ENCODE measurements around the gene OTUD7B.
"Not testable (repeated sequence)": the region's sequence is repeated elsewhere in the genome, so short reads cannot be mapped to it uniquely, and the experiment has no call there.

Gene OTUD7B

DNA sequence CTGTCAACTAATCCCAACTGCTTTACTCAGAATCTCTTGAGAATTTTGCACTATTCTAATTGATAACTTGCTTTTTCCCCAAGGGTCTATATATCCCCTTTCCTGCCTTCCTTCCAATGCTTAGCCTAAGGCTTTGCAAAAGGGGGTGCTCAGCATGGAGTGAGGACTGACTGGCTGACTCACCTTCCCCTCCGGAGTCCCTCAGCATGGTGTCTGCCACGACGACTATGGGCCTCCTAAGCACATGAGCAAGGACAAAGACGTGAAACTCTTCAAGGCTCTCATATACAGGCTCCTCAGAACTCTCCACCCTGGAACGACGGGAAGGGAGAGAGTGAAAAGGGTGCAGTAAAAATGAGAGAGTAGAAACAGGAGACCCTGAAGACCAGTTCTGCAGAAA, 60.6 kb downstream of the OTUD7B start:
- no peak for DNase-seq (ENCODE audit: insufficient read length, low spot score)
- FAIRE-seq = no peak
- no peak for TF ChIP-seq POLR2A (IDR thresholded peaks at IDR 0.05; ENCODE audit: low read depth, low read length)

DNA sequence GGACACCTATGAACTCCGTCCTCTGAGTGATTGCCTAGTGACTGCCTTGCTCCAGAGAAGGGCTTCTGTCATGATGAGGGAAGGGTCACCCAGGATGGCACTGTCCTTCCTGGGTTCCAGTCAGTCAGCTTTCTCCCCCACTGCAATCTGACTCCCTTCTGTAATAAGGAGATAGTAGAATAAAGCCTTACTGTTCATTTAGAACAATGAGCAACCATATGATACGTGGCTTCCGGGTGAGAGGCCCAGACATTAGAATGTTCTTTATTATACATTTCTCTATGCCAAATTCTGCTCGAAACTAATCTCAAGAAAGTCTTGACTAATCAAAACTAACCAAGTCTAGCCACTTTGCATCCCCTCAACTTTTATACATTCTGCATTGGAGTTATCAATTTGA, 65.3 kb downstream of the OTUD7B start:
- DNase-seq (ENCODE audit: insufficient read length, low spot score) (no peak), FAIRE-seq (no peak)
- TF ChIP-seq POLR2A (IDR thresholded peaks at IDR 0.05; ENCODE audit: low read depth, low read length) = no peak

DNA sequence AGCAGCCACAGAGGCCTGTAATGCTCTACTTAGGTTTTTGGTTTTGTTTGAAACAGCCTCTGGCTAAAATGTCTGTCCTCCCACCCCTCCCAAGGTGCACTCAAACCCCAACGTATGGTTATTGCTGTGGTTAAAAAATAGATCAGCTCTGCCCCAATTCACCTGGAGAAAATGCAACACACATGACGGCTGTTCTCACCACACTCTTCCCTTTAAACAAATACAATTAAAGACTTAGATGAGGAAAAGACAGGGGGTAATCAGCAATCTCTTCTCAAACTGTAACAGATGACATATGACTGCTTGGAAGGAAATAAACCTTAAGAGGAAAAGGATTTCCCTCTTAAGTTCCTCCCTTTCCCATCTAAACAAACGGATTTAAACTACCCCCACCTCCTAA, 67.6 kb downstream of the OTUD7B start:
- TF ChIP-seq POLR2A (IDR thresholded peaks at IDR 0.05; ENCODE audit: low read depth, low read length) = no peak

DNA sequence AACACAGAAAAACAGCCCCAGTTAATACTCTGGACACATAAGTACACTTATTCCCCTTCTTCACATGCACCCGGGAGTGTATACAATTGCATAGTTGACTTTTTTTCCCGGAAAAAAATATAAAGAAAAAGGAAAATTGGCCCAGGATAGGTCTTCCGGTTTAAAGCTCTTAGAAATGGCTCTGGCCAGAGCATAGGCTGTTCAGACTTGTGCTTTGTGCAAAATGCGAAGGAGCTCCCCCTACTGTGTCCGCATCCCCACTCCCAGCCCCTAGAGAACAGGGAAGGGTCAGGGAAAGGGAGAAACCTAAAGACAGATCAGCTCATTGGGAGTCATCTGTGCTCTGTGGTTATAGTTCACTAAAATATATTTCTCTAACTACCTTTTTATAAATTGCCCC, 68.3 kb downstream of the OTUD7B start:
- FAIRE-seq (no peak), DNase-seq (ENCODE audit: insufficient read length, low spot score) (no peak)

More for the DNA sequence above, 67.6 kb downstream of the OTUD7B start:
- DNase-seq (ENCODE audit: insufficient read length, low spot score) (no peak), FAIRE-seq (no peak)

DNA sequence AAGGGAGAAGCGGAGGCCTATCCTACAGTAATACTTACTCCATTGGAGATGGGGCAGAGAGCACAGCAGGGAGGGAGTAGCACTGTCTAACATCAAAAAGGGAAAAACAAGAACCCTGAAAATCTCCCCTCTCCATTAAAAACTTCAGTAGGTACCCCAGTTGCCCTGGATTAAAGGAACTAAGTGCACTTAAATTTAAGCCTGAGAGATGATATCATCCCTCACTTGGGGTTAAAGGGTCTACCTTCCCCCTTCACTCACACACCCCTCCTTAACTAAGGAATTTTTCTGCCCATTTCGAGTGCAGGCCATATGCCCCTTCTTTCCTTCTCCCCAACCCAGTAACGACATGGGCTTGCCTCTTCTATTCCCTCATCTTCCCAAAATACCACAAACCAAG, 70.1 kb downstream of the OTUD7B start:
- no peak for FAIRE-seq

More for the DNA sequence above, 68.3 kb downstream of the OTUD7B start:
- no peak for TF ChIP-seq POLR2A (IDR thresholded peaks at IDR 0.05; ENCODE audit: low read depth, low read length)

DNA sequence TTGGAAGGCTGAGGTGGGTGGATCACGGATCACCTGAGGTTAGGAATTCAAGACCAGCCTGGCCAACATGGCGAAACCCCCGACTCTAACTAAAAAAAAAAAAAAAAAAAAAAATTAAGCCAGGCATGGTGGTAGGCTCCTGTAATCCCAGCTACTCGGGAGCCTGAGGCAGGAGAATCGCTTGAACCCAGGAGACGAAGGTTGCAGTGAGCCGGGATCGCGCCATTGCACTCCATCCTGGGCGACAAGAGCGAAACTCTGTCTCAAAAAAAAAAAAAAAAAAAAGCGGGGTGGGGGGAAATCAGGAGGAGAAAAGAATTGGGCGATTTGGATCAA, 71.9 kb downstream of the OTUD7B start:
- FAIRE-seq; DNase-seq (ENCODE audit: insufficient read length, low spot score): not testable (repeated sequence)

More for the DNA sequence above, 70.1 kb downstream of the OTUD7B start:
- no peak for DNase-seq (ENCODE audit: insufficient read length, low spot score)
- no peak for TF ChIP-seq POLR2A (IDR thresholded peaks at IDR 0.05; ENCODE audit: low read depth, low read length)

DNA sequence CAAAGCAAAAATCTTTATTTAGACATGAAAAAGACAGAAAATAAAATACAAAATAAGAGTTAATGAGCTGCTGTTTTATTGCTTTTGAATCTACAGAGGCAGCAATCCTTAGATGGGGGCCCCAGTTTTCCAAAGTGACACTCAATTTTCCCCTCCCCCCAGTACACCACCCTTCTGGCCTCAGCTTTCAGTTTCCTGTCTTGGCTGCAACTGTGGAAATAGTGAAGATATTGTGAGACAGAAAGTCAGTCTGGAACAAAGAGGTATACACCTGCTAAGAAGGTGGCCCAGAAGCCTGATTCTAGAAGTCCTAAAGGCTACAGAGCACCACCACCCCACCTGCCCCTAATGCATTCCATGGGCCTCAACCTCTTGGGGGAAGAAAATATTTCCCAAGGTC, 72.8 kb downstream of the OTUD7B start:
- no peak for DNase-seq (ENCODE audit: insufficient read length, low spot score)
- no peak for TF ChIP-seq POLR2A (IDR thresholded peaks at IDR 0.05; ENCODE audit: low read depth, low read length)

DNA sequence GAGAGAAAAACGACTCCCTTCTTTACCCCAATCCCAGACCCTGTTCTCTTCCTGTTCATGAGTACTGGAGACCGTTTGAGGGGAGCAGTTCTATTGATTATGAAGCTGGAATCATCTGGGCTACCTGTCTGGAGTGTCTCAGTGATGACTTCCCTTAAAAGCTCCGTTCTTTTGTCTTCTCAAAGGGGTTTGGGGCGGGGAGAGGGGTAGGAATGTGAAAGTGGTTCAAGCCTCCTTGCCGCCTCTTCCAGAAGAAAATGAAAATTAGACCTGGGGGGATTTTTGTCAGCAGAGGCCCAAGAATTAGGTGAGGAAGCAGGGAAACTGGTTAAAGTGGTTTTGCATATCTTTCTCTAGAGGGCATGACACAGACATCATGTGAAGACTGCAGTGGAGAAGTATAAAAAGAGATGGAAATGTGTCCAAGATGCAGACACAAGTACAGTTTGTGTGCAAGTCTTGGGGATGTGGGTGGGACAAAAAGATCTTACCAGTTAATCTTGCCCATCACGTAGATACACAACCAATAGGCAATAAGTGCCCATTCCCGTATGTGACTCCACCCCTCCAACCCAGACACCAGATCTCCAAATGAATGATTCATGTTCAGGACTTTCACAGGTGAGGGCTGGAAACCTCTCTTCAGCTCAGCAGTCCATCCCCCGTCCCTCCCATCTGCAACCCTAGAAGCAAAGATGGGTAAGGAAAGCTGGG, 73.4 kb downstream of the OTUD7B start:
- TF ChIP-seq POLR2A (IDR thresholded peaks at IDR 0.05; ENCODE audit: low read depth, low read length) = no peak
- DNase-seq (ENCODE audit: insufficient read length, low spot score) (peak; percentile 35), FAIRE-seq (peak; percentile 65)

More for the DNA sequence above, 72.8 kb downstream of the OTUD7B start:
- FAIRE-seq = no peak

DNA sequence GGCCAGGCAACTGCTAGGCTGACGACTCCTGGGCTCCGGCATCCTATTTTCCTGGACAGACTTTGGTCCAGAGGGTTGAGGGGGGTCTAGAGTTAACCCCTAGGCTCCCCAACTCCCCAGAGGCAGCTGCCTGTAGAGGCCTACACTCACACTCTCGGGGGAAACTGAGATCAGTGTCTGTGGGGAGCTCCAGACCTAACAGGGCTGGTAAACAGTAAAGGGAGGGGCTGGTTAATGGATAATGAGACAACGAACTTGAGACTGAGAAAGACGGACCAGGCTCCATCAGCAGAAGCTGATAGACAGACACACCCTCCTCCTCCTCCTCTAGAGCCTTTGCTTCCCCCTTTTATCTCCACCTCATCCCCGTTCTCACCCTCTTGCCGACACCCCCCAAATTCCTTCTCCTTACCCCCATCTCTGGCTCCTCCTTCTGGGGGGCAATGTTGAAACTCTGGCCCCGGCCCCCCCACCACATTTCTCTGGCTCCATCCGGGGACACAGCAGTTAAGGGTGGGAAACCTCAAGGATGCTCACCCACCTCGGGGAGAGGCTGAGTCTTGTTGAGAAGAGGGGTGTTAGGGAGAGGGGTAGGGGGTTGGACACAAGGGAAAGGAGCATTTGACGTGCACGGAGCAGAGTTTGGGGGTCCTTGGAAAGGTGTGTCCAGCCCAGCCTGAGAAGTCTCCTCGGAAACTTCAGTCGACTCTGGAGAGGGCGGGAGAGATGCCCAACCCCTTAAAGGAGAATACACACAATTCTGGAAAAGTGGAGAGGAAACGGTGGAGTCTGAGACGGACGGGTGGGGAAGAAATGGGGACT, 74.1 kb downstream of the OTUD7B start, which contains the start of gene MTMR11:
Gene MTMR11, minus strand, starts transcription at position 710 of the 822 bp plus-strand sequence. Its CDS starts 232 bp downstream, at position 478.
- FAIRE-seq = no peak
- peak; percentile 50 for DNase-seq (ENCODE audit: insufficient read length, low spot score)
- TF ChIP-seq POLR2A (IDR thresholded peaks at IDR 0.05; ENCODE audit: low read depth, low read length) = no peak; the same call in 1 of the 2 replicates

DNA sequence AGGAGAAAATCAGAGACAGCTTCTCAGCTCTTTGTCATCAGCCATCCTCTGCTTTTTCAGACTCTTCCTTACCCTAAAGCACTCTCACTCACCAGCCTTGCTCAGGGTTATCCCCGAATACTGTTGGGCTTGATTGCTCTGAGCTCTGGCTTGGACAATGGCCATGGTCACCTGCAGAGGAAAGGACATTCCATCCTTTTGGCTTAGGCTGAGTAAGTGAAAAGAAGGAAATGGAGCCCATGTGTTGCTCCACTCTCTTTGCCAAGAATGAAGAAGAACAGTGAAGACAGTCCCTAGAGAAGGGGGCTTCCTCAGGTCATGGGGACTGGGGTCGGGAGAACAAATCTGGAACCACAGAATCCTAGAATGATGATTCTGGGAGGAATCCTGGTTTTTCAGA, 76.2 kb downstream of the OTUD7B start:
- no peak for FAIRE-seq
- TF ChIP-seq POLR2A (IDR thresholded peaks at IDR 0.05; ENCODE audit: low read depth, low read length) = no peak

DNA sequence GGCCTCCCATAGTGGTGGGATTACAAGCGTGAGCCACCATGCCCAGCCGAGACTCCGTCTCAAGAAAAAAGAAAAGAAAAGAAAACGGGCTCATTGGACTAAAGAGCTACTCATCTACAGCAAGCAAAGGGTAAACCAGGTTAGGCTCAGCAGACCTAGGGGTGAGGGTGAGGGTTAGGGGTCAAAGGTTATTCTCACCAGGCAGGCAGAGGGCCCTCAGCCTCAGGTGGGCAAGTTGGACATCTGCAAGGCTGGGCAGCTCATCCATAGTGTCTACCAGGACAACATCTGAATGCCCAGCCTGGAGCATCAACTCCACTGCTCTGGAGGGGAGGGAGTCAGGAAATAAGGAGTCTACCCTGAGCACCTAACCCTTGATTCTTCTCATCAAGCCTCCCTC, 77.3 kb downstream of the OTUD7B start:
- no peak for TF ChIP-seq POLR2A (IDR thresholded peaks at IDR 0.05; ENCODE audit: low read depth, low read length)
- DNase-seq (ENCODE audit: insufficient read length, low spot score) (no peak), FAIRE-seq (no peak)

More for the DNA sequence above, 76.2 kb downstream of the OTUD7B start:
- DNase-seq (ENCODE audit: insufficient read length, low spot score) = no peak

DNA sequence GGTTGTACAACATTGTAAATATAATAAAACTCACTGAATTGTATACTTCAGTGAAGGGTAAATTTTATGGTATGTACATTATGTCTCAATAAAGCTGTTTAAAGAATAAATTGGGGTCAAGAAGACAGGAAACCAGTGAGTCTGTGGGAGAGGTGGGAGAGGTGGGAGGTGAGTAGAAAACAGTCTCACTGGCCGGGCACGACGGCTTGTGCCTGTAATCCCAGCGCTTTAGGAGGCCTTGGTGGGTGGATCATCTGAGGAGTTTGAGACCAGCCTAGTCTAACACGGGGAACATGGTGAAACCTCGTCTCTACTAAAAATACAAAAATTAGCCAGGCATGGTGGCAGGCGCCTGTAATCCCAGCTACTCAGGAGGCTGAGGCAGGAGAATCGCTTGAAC, 78.1 kb downstream of the OTUD7B start:
- DNase-seq (ENCODE audit: insufficient read length, low spot score) = no peak
- FAIRE-seq = no peak
- TF ChIP-seq POLR2A (IDR thresholded peaks at IDR 0.05; ENCODE audit: low read depth, low read length) = no peak

DNA sequence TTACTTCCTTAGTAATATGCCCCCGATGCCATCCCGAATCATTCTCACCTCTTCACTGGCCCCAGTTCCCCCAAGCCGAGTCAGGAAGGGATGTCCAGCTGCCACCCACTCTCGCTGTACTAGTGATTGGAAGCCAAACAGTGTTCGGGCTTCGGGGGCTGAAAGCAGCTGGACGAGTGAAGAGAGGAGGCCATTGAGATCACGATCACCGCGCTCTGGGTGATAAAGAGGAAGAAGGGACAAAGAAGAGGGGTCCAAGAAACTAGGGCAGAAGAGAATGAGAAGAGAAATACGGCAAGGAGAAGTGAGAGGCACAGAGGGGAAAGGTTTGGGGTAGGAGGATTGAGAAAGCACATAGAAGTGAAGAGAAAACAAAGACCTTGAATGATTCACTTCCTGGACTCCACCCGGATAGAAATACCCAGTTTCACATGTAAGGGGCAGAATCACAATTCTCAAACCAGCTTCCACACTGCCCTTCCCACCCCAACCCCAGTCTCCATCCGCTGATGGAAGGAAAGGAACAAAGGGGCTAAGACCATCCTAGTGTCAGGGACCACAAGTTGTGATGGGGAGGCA, 79.2 kb downstream of the OTUD7B start:
- TF ChIP-seq POLR2A (IDR thresholded peaks at IDR 0.05; ENCODE audit: low read depth, low read length) = no peak
- FAIRE-seq (no peak), DNase-seq (ENCODE audit: insufficient read length, low spot score) (peak; percentile 45)

DNA sequence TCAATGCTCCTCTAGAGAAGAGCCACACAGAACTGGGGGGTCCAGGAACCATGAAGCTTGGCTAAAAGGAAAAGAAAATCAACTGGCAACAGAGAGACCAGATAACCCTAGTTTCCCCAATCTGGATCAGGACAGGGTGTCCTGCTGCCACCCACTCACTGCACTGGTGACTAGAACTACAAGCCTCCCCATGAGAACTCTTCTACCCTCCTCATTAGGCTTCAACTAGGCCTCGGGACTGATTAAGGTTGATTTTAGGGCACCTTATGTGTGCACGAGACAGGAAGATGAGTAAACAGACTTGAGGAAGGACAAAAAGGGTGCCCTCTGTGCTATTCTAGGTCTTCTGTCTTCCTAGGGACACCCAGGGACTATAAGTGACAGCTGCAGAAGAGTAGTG, 80.7 kb downstream of the OTUD7B start:
- DNase-seq (ENCODE audit: insufficient read length, low spot score) (no peak), FAIRE-seq (no peak)
- no peak for TF ChIP-seq POLR2A (IDR thresholded peaks at IDR 0.05; ENCODE audit: low read depth, low read length)

All from H54 (cell line).